Fibroblast of mammary gland (primary cell): ENCODE measurements around the gene ARID1B.

Experiments used
- DNase-seq: peaks from one replicate; pipeline ENCODE4 v3.0.0-alpha.2; 2010; ENCODE audit warnings: low read depth
- H3K4me3 ChIP-seq: 2 replicates; pipeline ENCODE4 v1.5.1; 2011; ENCODE audit warnings: low read depth, mild to moderate bottlenecking, low read length, moderate library complexity; ENCODE audit not compliant: control insufficient read depth
- CTCF ChIP-seq: conservative IDR thresholded peaks from 2 replicates; pipeline ENCODE4 v1.5.1; 2011; ENCODE audit warnings: low read depth, low read length, inconsistent platforms; ENCODE audit not compliant: control insufficient read depth, insufficient read depth

ARID1B gene

GRCh38 chr6:156741287-156742073, 35.7 kb upstream of the ARID1B start:
- DNase-seq = no peak
- TF ChIP-seq CTCF = no peak
- no peak overlapping the region for H3K4me3 ChIP-seq

DNA sequence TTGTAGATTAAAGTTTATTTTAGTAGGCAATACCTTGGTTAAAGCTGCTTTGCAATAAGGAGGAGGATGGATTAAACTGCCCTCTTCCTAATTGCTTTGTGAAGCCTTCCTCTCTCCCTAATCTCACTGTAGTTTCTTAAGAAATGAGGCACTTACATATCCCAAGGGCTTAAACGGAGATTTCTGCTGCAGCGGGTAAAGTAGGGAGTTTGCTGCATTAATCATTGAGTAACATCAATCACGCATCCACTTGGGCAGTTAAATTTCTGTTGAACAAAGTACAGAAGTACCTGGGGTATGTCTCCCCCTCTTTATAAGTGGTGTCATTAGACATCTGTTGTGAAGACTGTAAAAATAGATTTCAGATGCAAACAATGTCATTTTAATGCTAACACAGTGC, 29.5 kb upstream of the ARID1B start:
- no peak overlapping the region for H3K4me3 ChIP-seq
- no peak for TF ChIP-seq CTCF
- no peak for DNase-seq

DNA sequence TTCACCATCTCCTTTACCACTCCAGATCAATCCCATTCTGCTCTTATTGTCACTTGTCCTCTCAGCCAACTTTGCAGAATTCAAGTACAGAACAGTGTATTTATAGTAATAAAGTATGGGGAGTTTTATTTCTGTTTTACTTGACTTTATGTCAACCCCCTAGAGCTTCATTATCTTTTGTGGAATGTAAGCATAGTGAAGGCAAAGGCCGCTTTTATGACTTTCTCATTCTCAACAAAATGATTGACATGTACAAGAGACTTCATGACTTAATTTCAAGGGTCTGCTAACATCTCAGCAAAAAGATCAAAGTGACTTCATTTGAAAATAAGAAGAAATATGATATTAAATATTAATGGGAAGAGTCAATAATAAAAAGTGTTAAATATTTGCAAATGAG, 28.7 kb upstream of the ARID1B start:
- TF ChIP-seq CTCF = no peak
- no peak for DNase-seq
- H3K4me3 ChIP-seq = no peak overlapping the region

- peak; percentile 13 for TF ChIP-seq CTCF
- no peak for DNase-seq
- no peak overlapping the region for H3K4me3 ChIP-seq
These were observed 24.4 kb upstream of the ARID1B start for GRCh38 chr6:156752666-156753301.

DNA sequence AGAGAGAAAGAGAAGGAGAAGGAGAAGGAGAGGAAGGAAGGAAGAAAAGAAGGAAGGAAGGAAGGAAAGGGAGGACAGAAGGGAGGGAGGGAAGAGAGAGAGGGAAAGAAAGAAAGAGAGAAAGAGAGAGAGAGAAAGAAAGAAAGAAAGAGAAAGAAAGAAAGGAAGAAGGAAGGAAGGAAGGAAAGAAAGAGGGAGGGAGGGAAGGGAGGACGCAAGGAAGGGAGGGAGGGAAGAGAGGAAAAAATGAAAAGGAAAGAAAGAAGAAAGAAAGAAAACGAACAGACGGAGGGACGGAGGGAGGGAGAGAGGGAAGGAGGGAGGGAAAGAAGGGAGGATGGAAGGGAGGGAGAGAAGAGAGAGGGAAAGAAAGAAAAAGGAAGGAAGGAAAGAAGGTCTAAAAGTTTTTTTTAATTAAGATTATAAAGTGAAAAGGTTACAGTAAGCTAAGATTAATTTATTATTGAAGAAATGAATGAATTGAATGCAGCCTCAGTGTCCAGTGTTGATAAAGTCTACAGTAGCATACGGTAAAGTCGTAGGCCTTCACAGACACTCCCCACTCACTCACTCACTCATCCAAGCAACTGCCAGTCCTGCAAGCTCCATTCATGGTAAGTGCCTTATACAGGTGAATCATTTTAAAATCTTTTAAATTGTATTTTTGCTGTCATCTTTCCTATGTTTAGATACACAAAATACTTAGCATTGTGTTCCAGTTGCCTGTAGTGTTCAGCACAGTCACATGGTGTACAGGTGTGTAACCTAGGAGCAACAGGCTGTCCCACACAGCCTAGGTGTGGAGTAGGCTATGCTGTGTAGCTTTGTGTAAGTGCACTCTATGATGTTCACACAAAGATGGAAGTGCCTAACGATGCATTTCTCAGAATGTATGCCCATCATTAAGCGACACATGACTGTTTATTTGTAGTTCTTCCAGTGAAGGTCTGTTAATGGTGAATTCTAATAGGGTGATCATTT, 20.3 kb upstream of the ARID1B start:
- no peak overlapping the region for H3K4me3 ChIP-seq
- TF ChIP-seq CTCF = no peak
- DNase-seq = no peak

GRCh38 chr6:156757849-156758248, 19.3 kb upstream of the ARID1B start:
- no peak for DNase-seq
- no peak for TF ChIP-seq CTCF
- no peak overlapping the region for H3K4me3 ChIP-seq
